Measurements from ENCODE around the gene FAM163B.
"Not testable (repeated sequence)": the region's sequence is repeated elsewhere in the genome, so short reads cannot be mapped to it uniquely, and the experiment has no call there.

The FAM163B gene

DNA sequence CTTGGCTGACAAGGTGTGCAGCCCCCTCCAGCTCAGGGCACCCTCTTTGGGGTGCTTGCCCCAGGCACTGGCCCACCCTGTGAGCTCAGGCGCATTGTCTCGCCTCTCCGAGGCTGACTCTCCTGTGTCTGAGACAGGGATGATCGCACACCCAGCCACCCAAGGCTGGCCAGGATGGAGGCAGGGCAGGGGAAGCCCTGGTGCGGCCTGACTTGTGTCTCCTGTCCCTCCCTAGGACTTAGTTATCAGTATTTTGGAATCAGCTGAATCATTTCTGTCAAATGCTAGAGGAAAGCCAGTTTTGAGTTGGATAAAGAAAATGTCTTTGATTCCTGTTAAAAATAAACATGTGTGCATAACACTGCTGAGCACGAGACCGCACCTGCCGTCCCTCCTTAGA, 24.5 kb upstream of the FAM163B start:
- no peak for DNase-seq (ENCODE audit: extremely low read depth, low read depth)

DNA sequence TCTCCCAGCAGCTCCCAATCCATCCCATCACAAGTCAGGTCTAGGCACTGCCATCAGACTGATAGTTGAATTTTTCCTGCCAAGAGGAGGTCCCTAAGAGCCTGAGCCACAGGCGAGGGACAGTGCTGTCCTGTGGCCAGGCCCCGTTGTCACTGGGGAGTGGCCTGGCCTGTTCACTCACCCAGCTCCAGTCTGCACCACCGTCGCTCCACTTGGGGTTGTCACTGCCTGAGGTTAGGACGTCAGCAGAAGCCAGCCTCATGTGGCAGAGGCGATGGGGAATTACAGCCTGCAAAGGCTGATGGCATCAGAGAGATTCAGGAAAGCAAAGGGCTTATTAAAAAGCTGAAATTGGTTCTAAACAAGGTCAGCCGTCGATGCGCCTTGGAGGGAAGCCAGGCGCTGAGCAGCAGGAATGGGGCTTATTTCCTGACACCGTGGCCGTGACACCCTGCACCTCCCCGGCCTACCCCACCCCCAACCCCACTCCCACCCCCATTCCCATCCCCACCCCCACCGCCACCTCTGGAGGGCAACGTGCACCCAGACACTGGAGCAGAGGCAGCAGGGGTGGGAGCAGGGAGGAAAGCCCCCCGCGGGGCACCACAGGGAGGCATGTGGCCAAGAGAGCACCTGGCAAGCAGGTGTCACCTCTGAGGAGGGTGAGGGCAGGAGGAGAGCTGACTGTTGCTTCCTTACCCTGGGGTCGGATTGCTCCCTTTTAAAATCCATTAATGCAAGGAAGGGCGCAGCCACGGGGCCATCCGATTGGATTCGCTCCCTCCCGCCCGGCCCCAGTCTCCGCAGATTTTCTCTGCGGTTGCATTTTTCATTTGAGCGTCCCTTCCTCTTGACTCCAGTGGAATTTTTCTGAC, 23.9 kb upstream of the FAM163B start:
- no peak for DNase-seq (ENCODE audit: extremely low read depth, low read depth)
- TF ChIP-seq, protein P1, sequence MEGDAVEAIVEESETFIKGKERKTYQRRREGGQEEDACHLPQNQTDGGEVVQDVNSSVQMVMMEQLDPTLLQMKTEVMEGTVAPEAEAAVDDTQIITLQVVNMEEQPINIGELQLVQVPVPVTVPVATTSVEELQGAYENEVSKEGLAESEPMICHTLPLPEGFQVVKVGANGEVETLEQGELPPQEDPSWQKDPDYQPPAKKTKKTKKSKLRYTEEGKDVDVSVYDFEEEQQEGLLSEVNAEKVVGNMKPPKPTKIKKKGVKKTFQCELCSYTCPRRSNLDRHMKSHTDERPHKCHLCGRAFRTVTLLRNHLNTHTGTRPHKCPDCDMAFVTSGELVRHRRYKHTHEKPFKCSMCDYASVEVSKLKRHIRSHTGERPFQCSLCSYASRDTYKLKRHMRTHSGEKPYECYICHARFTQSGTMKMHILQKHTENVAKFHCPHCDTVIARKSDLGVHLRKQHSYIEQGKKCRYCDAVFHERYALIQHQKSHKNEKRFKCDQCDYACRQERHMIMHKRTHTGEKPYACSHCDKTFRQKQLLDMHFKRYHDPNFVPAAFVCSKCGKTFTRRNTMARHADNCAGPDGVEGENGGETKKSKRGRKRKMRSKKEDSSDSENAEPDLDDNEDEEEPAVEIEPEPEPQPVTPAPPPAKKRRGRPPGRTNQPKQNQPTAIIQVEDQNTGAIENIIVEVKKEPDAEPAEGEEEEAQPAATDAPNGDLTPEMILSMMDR (IDR thresholded peaks at IDR 0.05; ENCODE audit: low read depth, low read length): no peak

More for the DNA sequence above, 24.5 kb upstream of the FAM163B start:
- TF ChIP-seq, protein P1 (IDR thresholded peaks at IDR 0.05; ENCODE audit: low read depth, low read length): no peak

DNA sequence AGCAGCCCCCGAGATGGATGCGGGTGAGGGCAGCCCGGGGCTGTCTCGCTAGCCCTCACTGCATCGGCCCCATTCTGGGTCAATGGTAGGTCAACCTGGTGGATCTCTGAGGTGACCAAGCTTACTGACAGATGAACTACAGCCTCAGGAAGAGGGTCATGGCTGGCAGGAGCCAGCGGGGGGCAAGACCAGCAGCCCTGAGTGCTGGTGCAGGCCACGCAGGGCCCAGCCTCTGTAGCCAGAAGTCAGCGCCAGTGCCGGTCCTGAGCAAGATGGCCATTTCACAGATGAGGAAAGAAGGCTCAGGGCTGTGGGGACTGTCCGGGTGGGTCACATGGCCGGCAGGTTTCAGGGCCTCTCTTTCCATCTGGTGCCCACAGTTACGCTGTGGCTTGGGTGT, 21.9 kb upstream of the FAM163B start:
- no peak for DNase-seq (ENCODE audit: extremely low read depth, low read depth)
- TF ChIP-seq, protein P1 (IDR thresholded peaks at IDR 0.05; ENCODE audit: low read depth, low read length): no peak

DNA sequence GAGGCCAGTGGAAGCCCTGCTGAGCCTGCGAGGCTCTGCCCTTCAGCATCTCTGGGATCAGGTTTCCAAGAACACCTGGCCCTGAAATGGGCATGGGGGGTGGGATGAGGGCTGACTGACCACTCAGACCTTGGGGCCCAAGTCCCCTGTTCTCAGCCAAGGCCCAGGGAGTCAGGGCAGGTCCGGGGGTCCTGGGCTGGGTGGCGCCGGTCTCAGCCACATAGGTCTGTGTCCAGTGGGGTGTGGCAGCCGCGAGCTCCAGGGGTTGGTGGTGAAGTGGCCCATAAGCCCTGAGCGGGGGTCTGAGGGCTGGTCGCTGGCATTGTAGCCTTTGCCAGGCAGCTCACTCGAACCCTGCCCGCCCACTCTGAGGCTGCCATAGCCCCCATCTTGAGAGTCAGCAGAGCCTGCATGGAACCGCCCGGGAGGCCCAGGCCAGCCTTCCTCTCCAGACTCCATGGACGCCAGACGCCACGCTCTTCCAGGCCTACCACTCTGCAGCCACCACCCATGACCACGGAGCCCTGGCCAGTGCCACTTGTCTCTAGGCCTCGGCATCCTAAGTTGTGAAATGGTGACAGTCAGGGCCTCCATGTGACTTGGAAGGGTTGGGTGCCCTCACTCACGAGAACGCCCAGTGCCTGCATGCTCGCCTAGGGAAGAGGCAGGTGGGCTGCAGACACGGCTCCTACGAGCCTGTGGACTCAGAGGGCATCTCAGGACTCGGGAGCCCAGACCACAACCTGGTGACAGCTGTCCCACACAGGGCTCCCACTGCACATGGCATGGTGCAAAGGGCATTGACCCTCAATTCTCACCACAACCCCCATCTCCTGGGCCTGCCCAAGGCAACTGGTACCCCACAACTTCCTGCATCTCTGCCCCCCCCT, 20.3 kb upstream of the FAM163B start:
- no peak for DNase-seq (ENCODE audit: extremely low read depth, low read depth)
- TF ChIP-seq, protein P1 (IDR thresholded peaks at IDR 0.05; ENCODE audit: low read depth, low read length): no peak

DNA sequence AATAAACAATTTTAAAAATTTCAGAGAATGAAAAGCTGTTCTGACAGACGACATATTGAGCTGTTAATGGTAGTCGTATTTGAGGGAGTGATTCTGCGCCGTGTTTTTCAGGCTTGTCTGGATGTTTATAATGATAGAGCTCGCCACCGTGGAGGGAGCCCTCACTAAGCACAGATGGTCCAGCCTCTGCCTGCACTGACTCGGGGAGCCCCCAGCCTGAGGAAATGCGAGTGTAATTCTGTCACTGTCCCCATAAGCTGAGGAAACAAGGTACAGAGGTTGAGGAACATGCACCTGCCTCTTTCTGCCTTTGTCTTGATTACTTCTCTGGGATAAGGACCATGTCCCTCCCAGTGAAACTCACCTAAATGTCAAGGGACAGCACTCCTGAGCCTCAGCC, 19.6 kb upstream of the FAM163B start:
- TF ChIP-seq, protein P1 (IDR thresholded peaks at IDR 0.05; ENCODE audit: low read depth, low read length): no peak
- no peak for DNase-seq (ENCODE audit: extremely low read depth, low read depth)

DNA sequence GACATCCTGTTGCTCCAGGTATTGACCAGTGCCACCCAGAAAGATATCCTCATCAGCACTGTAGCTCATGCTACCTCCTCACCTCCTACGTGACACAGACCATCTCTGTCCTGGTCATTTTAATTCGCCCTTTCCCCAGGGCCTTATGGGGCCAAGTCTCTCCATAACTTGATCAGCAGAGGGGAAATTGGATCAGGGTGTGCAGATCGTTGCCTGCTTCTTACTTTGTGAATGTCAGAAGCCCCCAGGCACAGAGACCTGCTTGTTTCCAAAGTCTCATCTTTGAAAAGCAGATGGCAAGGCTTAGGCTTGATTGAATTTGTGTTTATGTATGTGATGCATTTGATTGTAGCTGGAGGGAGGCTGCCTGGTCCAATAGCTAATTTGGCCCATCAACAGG, 18.2 kb upstream of the FAM163B start:
- TF ChIP-seq, protein P1 (IDR thresholded peaks at IDR 0.05; ENCODE audit: low read depth, low read length): no peak
- DNase-seq (ENCODE audit: extremely low read depth, low read depth): no peak

DNA sequence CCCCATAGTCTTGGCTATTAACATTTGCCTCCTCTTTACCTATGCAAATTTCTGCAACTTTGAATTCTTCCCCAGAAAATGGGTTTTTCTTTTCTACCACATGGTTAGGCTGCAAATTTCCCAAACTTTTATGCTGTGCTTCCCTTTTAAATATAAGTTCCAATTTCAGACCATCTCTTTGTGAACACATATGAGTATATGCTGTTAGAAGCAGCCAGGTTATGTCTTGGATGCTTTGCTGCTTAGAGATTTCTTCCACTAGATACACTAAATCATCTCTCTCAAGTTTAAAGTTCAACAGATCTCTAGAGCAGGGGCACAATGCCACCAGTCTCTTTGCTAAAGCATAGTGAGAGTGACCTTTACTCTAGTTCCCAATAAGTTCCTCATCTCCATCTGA, 16.8 kb upstream of the FAM163B start:
- not testable (repeated sequence) for DNase-seq (ENCODE audit: extremely low read depth, low read depth)
